GM23338 (cell line): ENCODE data around the gene RAD51D. TPM values are rescaled to one million over a fixed set of nuclear protein-coding genes. Genes with fewer than 3 reads are reported as not detected.

Source experiments
- ATAC-seq: fragments of 200-7000 bp; cut with Tn5 transposase; 3 replicates; pipeline ENCODE4 v1.9.1; 2020
- DNase-seq: peaks from one replicate; pipeline ENCODE4 v3.0.0-alpha.2; 2015; ENCODE audit warnings: low spot score
- H2AFZ ChIP-seq: fragments of 200-600 bp; sonication (generic); 2 replicates; pipeline ENCODE4 v1.8.0; 2016; ENCODE audit warnings: antibody characterized with exemption, mild to moderate bottlenecking, moderate library complexity
- H3F3A ChIP-seq: fragments of 200-600 bp; sonication (generic); replicated peaks from 2 replicates; pipeline ENCODE4 v1.8.0; 2017; ENCODE audit warnings: antibody characterized with exemption, mixed run types, low read depth
- H3K27ac ChIP-seq: fragments of 200-600 bp; sonication (generic); 2 replicates; pipeline ENCODE4 v1.6.1; 2016; ENCODE audit warnings: low read depth
- H3K27me3 ChIP-seq: fragments of 200-600 bp; sonication (generic); 2 replicates; pipeline ENCODE4 v1.8.0; 2016; ENCODE audit warnings: mild to moderate bottlenecking, mixed run types, moderate library complexity; ENCODE audit not compliant: insufficient read depth
- H3K36me3 ChIP-seq: fragments of 200-600 bp; sonication (generic); 2 replicates; pipeline ENCODE4 v1.8.0; 2016; ENCODE audit warnings: mild to moderate bottlenecking; ENCODE audit not compliant: insufficient read depth
- H3K4me1 ChIP-seq: fragments of 200-600 bp; sonication (generic); 2 replicates; pipeline ENCODE4 v1.8.0; 2016; ENCODE audit warnings: mild to moderate bottlenecking, moderate library complexity; ENCODE audit not compliant: insufficient read depth
- H3K4me2 ChIP-seq: fragments of 200-600 bp; sonication (generic); 2 replicates; pipeline ENCODE4 v1.7.1; 2017; ENCODE audit warnings: mixed run types
- H3K4me3 ChIP-seq: fragments of 200-600 bp; sonication (generic); 2 replicates; pipeline ENCODE4 v1.6.1; 2016; ENCODE audit warnings: mixed run types
- H3K79me2 ChIP-seq: fragments of 200-600 bp; sonication (generic); replicated peaks from 2 replicates; pipeline ENCODE4 v1.8.0; 2017; ENCODE audit warnings: mild to moderate bottlenecking; ENCODE audit not compliant: insufficient read depth
- H3K9me2 ChIP-seq: fragments of 200-600 bp; sonication (generic); 2 replicates; pipeline ENCODE4 v1.8.0; 2017; ENCODE audit not compliant: insufficient read depth
- H4K20me1 ChIP-seq: fragments of 200-600 bp; sonication (generic); replicated peaks from 2 replicates; pipeline ENCODE4 v1.8.0; 2017; ENCODE audit warnings: mild to moderate bottlenecking; ENCODE audit not compliant: insufficient read depth
- H3K27ac Mint-ChIP-seq: 2 replicates; pipeline ENCODE4 v1.8.0; 2020; ENCODE audit warnings: inconsistent platforms, mild to moderate bottlenecking, moderate library complexity, mixed read lengths
- H3K27me3 Mint-ChIP-seq: 3 replicates; pipeline ENCODE4 v1.8.0; 2022; ENCODE audit warnings: low read depth, mild to moderate bottlenecking, moderate library complexity, mixed read lengths, inconsistent platforms; ENCODE audit not compliant: insufficient read depth, poor library complexity
- H3K36me3 Mint-ChIP-seq: 3 replicates; pipeline ENCODE4 v1.8.0; 2021; ENCODE audit warnings: low read depth, mild to moderate bottlenecking, inconsistent platforms, moderate library complexity, mixed read lengths
- H3K4me1 Mint-ChIP-seq: 3 replicates; pipeline ENCODE4 v1.8.0; 2020; ENCODE audit warnings: mild to moderate bottlenecking, inconsistent platforms, mixed read lengths
- H3K4me3 Mint-ChIP-seq: 3 replicates; pipeline ENCODE4 v1.8.0; 2021; ENCODE audit warnings: moderate library complexity, mild to moderate bottlenecking, inconsistent platforms, mixed read lengths
- H3K9me3 Mint-ChIP-seq: 3 replicates; pipeline ENCODE4 v1.8.0; 2020; ENCODE audit warnings: moderate library complexity, mild to moderate bottlenecking, inconsistent platforms, mixed read lengths
- CREB1 ChIP-seq: fragments of 250-450 bp; sonication (Bioruptor Pico); IDR thresholded peaks from 2 replicates; pipeline ENCODE4 v1.5.0; 2020; ENCODE audit warnings: low read depth, mild to moderate bottlenecking, moderate library complexity
- CTCF ChIP-seq, 2 experiments: fragments of 200-600 bp in 1 of 2; sonication (generic) in 1 of 2; conservative IDR thresholded peaks; 2 replicates each; pipeline versions ENCODE4 v1.5.1 to v1.6.1; 2016 to 2017; ENCODE audit warnings: antibody characterized with exemption in 2 of 2, low read depth in 2 of 2, mild to moderate bottlenecking in 2 of 2, moderate library complexity in 1 of 2
- ETS1 ChIP-seq: IDR thresholded peaks from 2 replicates; pipeline ENCODE4 v1.6.1; 2016; ENCODE audit warnings: antibody characterized with exemption
- EZH2 ChIP-seq: fragments of 200-600 bp; sonication (generic); IDR thresholded peaks from one replicate; pipeline ENCODE4 v1.8.0; 2017; ENCODE audit warnings: antibody characterized with exemption, mild to moderate bottlenecking, low read depth; ENCODE audit not compliant: unreplicated experiment
- EZH2phosphoT487 ChIP-seq: fragments of 200-600 bp; sonication (generic); IDR thresholded peaks from one replicate; pipeline ENCODE4 v1.8.1; 2018; ENCODE audit warnings: antibody characterized with exemption; ENCODE audit not compliant: unreplicated experiment
- JUNB ChIP-seq: IDR thresholded peaks from one replicate; pipeline ENCODE4 v1.6.1; 2016; ENCODE audit warnings: antibody characterized with exemption; ENCODE audit not compliant: unreplicated experiment
- NANOG ChIP-seq: IDR thresholded peaks from 2 replicates; pipeline ENCODE4 v1.6.1; 2016; ENCODE audit warnings: antibody characterized with exemption, borderline replicate concordance
- POLR2AphosphoS5 ChIP-seq: IDR thresholded peaks from 2 replicates; pipeline ENCODE4 v1.6.1; 2016; ENCODE audit warnings: antibody characterized with exemption, low read depth
- REST ChIP-seq: IDR thresholded peaks from one replicate; pipeline ENCODE4 v1.6.1; 2018; ENCODE audit warnings: antibody characterized with exemption; ENCODE audit not compliant: unreplicated experiment
- STAT1 ChIP-seq: IDR thresholded peaks from one replicate; pipeline ENCODE4 v1.6.1; 2016; ENCODE audit warnings: antibody characterized with exemption; ENCODE audit not compliant: unreplicated experiment
- ZNF114 ChIP-seq: fragments of 250-450 bp; sonication (Bioruptor Pico); IDR thresholded peaks from 2 replicates; pipeline ENCODE4 v1.5.0; 2020; ENCODE audit warnings: mild to moderate bottlenecking, moderate library complexity
- ZNF331 ChIP-seq: fragments of 250-450 bp; sonication (Bioruptor Pico); IDR thresholded peaks from 2 replicates; pipeline ENCODE4 v1.5.0; 2020; ENCODE audit warnings: low read depth, mild to moderate bottlenecking, moderate library complexity
- ZNF462 ChIP-seq: fragments of 250-450 bp; sonication (Bioruptor Pico); IDR thresholded peaks from 2 replicates; pipeline ENCODE4 v1.5.0; 2020; ENCODE audit warnings: mild to moderate bottlenecking, moderate library complexity
- polyA plus RNA-seq: library from polyadenylated mRNA; unstranded; fragments of >200 nt; fragmentation: Nextera tagmentation; extraction: Ambion mirVana; gene quantifications from 2 replicates; pipeline ENCODE4 v1.2.1, GENCODE V29; 2016
- total RNA-seq: library from RNA; depleted of rRNA; stranded (reverse); fragments of >200 nt; shearing (Covaris generic); gene quantifications from 2 replicates; pipeline ENCODE4 v1.2.3, GENCODE V29; 2014

RAD51D gene
- total and polyA plus RNA-seq, 2 experiments from 2014 or later: 5.9 to 11.0 TPM

- Histone ChIP-seq H3F3A (no peaks in the 10 kb centered on the region), H3K79me2 (peaks cover 8% of the 10 kb centered on the region), H3K9me2 (no peaks in the 10 kb centered on the region), H3K36me3 (no peaks in the 10 kb centered on the region), H3K4me1 (no peaks in the 10 kb centered on the region), H3K4me2 (no peak overlapping the region), H3K4me3 (no peak overlapping the region), H3K27me3 (no peaks in the 10 kb centered on the region), H4K20me1 (peaks cover 11% of the 10 kb centered on the region; the same call in 1 of the 2 replicates), H3K27ac (no peak overlapping the region), H2AFZ (no peak overlapping the region)
- H3K9me3 Mint-ChIP-seq: no peaks in the 10 kb centered on the region
- TF ChIP-seq ZNF331 (CRISPR knock-in tag) (no peak), REST (no peak), CREB1 (CRISPR knock-in tag) (no peak), EZH2 (no peak), ZNF462 (CRISPR knock-in tag) (no peak), NANOG (no peak), STAT1 (no peak), ZNF114 (CRISPR knock-in tag) (no peak), EZH2phosphoT487 (no peak), ETS1 (no peak), CTCF (conservative IDR thresholded peaks at IDR 0.05; ENCODE audit: low read depth in 2 of 2) (no peak), POLR2AphosphoS5 (no peak), JUNB (no peak)
- no peak overlapping the region for H3K4me3 Mint-ChIP-seq
- no peaks in the 10 kb centered on the region for H3K36me3 Mint-ChIP-seq
- no peak for ATAC-seq
- H3K4me1 Mint-ChIP-seq: peaks cover 9% of the 10 kb centered on the region; the same call in 2 of the 3 replicates
- no peak overlapping the region for H3K27ac Mint-ChIP-seq
- no peak for DNase-seq
- H3K27me3 Mint-ChIP-seq: peaks cover 3% of the 10 kb centered on the region
Observed at GRCh38 chr17:35073991-35074627, 45.6 kb downstream of the RAD51D start.
